OCI-LY3 (cell line): ENCODE measurements around the gene TACC2.

Source experiments
- H2AFZ ChIP-seq: fragments of 200-600, 300-600 bp; shearing (Covaris generic); 2 replicates; pipeline ENCODE4 v1.6.0; 2014; ENCODE audit warnings: antibody characterized with exemption, low read depth, low read length
- H3K27ac ChIP-seq: fragments of 200-600, 300-600 bp; sonication (generic); 2 replicates; pipeline ENCODE4 v1.5.1; 2014; ENCODE audit warnings: mild to moderate bottlenecking, low read length, moderate library complexity, mixed read lengths
- H3K27me3 ChIP-seq: fragments of 200-600, 300-600 bp; sonication (generic); 2 replicates; pipeline ENCODE4 v1.6.1; 2014; ENCODE audit warnings: low read depth, low read length, mixed read lengths
- H3K36me3 ChIP-seq: fragments of 200-600, 300-600 bp; sonication (generic); replicated peaks from 2 replicates; pipeline ENCODE3; 2014; ENCODE audit warnings: low read depth, low read length, mixed read lengths
- H3K4me1 ChIP-seq: fragments of 300-600, 200-600 bp; sonication (generic); 2 replicates; pipeline ENCODE4 v1.6.1; 2014; ENCODE audit warnings: low read length, mixed read lengths
- H3K4me2 ChIP-seq: fragments of 200-600, 300-600 bp; sonication (generic); 2 replicates; pipeline ENCODE4 v1.6.1; 2014; ENCODE audit warnings: low read length, mixed read lengths
- H3K4me3 ChIP-seq: fragments of 300-600, 200-600 bp; sonication (generic); 2 replicates; pipeline ENCODE4 v1.5.1; 2014; ENCODE audit warnings: antibody characterized with exemption, mild to moderate bottlenecking, low read length, moderate library complexity
- H3K79me2 ChIP-seq: fragments of 300-600, 200-600 bp; shearing (Covaris generic); 2 replicates; pipeline ENCODE4 v1.6.1; 2014; ENCODE audit warnings: mild to moderate bottlenecking, low read length, mixed read lengths
- H3K9ac ChIP-seq: fragments of 300-600, 200-600 bp; shearing (Covaris generic); 2 replicates; pipeline ENCODE4 v1.6.0; 2014; ENCODE audit warnings: mild to moderate bottlenecking, low read length, moderate library complexity
- H3K9me3 ChIP-seq: fragments of 200-600, 300-600 bp; shearing (Covaris generic); 2 replicates; pipeline ENCODE4 v1.6.1; 2014; ENCODE audit warnings: low read length, mixed read lengths; ENCODE audit not compliant: insufficient read depth
- H4K20me1 ChIP-seq: fragments of 200-600, 300-600 bp; sonication (generic); 2 replicates; pipeline ENCODE4 v1.6.1; 2016; ENCODE audit warnings: low read length, mixed read lengths; ENCODE audit not compliant: insufficient read depth
- EZH2phosphoT487 ChIP-seq: fragments of 200-600 bp; shearing (Covaris generic); IDR thresholded peaks from 2 replicates; pipeline ENCODE4 v1.6.1; 2018; ENCODE audit warnings: antibody characterized with exemption, mixed run types, low read depth
- TF ChIP-seq, protein P1 (sequence below): fragments of 200-600, 300-600 bp; sonication (generic); IDR thresholded peaks from 2 replicates; pipeline ENCODE4 v1.5.1; 2014; ENCODE audit warnings: antibody characterized with exemption, low read length, low read depth

The TACC2 gene, protein sequence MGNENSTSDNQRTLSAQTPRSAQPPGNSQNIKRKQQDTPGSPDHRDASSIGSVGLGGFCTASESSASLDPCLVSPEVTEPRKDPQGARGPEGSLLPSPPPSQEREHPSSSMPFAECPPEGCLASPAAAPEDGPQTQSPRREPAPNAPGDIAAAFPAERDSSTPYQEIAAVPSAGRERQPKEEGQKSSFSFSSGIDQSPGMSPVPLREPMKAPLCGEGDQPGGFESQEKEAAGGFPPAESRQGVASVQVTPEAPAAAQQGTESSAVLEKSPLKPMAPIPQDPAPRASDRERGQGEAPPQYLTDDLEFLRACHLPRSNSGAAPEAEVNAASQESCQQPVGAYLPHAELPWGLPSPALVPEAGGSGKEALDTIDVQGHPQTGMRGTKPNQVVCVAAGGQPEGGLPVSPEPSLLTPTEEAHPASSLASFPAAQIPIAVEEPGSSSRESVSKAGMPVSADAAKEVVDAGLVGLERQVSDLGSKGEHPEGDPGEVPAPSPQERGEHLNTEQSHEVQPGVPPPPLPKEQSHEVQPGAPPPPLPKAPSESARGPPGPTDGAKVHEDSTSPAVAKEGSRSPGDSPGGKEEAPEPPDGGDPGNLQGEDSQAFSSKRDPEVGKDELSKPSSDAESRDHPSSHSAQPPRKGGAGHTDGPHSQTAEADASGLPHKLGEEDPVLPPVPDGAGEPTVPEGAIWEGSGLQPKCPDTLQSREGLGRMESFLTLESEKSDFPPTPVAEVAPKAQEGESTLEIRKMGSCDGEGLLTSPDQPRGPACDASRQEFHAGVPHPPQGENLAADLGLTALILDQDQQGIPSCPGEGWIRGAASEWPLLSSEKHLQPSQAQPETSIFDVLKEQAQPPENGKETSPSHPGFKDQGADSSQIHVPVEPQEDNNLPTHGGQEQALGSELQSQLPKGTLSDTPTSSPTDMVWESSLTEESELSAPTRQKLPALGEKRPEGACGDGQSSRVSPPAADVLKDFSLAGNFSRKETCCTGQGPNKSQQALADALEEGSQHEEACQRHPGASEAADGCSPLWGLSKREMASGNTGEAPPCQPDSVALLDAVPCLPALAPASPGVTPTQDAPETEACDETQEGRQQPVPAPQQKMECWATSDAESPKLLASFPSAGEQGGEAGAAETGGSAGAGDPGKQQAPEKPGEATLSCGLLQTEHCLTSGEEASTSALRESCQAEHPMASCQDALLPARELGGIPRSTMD (N-terminal part only)

DNA sequence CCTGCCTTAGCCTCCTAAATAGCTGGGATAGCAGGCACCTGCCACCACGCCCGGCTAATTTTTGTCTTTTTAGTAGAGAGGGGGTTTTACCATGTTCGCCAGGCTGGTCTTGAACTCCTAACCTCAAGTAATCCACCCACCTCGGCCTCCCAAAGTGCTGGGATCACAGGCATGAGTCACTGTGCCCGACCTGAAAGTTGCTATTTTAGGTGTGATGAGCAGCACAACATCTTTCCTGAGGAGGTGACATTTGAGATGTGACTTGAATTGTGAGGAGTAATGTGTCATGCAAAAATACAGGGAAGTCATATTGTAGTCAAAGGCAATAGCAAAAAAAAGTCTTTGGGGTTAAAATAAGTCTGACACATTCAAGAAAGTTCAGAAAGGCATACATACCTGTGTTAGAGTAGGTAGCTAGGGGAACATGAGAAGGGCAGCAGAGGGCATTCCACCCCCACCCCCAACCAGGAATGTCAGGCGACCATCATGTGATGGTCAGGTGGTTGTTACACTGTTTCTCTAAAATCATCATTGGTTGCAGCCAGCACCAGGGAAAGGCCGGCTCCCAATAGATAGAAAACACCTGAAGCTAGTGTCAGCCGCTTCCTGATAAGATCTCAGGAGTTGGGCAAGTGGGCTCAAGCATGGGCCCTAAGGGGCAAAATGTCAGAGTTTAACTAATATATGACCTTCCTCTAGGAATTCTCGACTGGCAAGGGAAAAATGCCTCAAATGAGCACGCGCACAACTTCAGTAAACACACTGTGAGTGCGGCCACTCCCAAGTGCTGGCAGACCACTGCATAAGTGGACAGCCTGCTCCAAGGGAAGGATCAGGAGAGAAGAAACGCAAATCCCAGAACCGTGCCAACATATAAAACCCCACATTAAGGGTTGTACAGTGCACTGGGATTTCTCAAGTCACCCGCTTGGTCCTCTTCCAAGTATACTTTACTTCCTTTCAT, at the start of gene TACC2:
Gene TACC2 (plus strand): TSS at position 803 of the 964 bp plus-strand sequence. CDS start 32,819 bp downstream, outside the sequence.
- Histone ChIP-seq H3K4me3 (no peak within 1 kb of the TSS), H3K79me2 (no peaks in the 10 kb centered on the region), H3K27me3 (no peaks in the 10 kb centered on the region), H3K36me3 (no peaks in the 10 kb centered on the region), H3K27ac (no peak within 1 kb of the TSS), H3K4me1 (no peaks in the 10 kb centered on the region), H3K4me2 (no peak within 1 kb of the TSS), H2AFZ (no peak within 1 kb of the TSS), H3K9me3 (no peaks in the 10 kb centered on the region), H4K20me1 (no peaks in the 10 kb centered on the region), H3K9ac (no peak within 1 kb of the TSS)
- TF ChIP-seq, protein P1, sequence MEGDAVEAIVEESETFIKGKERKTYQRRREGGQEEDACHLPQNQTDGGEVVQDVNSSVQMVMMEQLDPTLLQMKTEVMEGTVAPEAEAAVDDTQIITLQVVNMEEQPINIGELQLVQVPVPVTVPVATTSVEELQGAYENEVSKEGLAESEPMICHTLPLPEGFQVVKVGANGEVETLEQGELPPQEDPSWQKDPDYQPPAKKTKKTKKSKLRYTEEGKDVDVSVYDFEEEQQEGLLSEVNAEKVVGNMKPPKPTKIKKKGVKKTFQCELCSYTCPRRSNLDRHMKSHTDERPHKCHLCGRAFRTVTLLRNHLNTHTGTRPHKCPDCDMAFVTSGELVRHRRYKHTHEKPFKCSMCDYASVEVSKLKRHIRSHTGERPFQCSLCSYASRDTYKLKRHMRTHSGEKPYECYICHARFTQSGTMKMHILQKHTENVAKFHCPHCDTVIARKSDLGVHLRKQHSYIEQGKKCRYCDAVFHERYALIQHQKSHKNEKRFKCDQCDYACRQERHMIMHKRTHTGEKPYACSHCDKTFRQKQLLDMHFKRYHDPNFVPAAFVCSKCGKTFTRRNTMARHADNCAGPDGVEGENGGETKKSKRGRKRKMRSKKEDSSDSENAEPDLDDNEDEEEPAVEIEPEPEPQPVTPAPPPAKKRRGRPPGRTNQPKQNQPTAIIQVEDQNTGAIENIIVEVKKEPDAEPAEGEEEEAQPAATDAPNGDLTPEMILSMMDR = no peak
- no peak for TF ChIP-seq EZH2phosphoT487

DNA sequence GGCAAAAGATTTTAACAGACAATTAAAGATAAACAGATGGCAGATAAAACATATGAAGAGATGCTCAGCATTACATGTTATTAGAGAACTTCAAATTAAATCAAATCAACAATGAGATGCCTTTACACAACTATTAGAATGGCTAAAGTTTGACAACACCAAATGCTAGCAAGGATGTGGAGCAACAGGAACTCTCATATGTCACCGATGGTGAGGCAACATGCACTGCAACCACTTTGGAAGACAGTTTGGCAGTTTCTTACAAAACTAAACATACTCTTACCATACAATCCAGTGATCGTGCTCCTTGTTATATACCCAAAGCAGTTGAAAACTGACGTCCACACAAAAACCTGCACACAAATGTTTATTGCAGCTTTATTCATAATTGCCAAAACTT, 47.4 kb upstream of the TACC2 start:
- H3K27me3 ChIP-seq = no peaks in the 10 kb centered on the region
- no peak overlapping the region for H3K9ac ChIP-seq
- no peaks in the 10 kb centered on the region for H3K79me2 ChIP-seq
- H3K36me3 ChIP-seq = no peaks in the 10 kb centered on the region
- no peaks in the 10 kb centered on the region for H3K4me1 ChIP-seq
- H2AFZ ChIP-seq = no peak overlapping the region
- H4K20me1 ChIP-seq = no peaks in the 10 kb centered on the region
- H3K27ac ChIP-seq = no peak overlapping the region
- H3K4me3 ChIP-seq = no peak overlapping the region
- no peak overlapping the region for H3K4me2 ChIP-seq
- H3K9me3 ChIP-seq = no peaks in the 10 kb centered on the region
- TF ChIP-seq EZH2phosphoT487 = no peak
- TF ChIP-seq, protein P1 = no peak

DNA sequence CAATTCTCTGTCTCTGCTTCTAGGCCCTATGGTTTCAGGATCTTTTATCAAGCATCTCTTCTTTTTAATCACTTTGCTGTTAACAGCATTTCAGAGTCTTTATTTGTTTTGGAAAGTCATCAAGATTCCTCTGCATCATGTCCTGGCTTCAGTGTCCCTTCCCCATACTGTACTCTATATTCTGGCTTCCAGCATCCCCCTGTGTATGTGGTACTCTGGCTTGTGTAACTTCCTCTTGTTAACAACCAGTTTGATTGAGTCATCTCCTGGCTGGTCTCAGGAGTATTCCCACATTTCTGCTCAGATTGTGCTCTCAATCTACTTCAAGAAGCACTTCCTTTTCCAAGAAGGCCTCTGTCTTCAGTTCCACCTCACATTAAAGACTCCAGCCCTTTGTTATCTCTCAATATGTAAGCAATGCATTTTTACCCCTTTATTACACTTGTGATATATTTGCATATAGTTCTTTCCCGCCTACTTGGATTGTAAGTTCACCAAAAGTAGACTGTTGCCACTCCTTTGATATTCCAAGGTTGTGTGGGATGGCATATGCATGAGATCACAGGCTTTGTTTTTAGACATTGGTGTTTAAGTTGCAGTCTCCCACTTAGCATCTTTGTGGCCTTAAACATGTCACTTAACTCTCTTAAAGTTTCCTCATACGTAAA, 46.1 kb upstream of the TACC2 start:
- no peak overlapping the region for H3K4me2 ChIP-seq
- no peaks in the 10 kb centered on the region for H3K79me2 ChIP-seq
- H3K9me3 ChIP-seq = no peaks in the 10 kb centered on the region
- no peak overlapping the region for H3K9ac ChIP-seq
- TF ChIP-seq, protein P1 = no peak
- TF ChIP-seq EZH2phosphoT487 = no peak
- H4K20me1 ChIP-seq = no peaks in the 10 kb centered on the region
- no peak overlapping the region for H3K27ac ChIP-seq
- no peak overlapping the region for H2AFZ ChIP-seq
- H3K27me3 ChIP-seq = no peaks in the 10 kb centered on the region
- H3K4me1 ChIP-seq = no peaks in the 10 kb centered on the region
- H3K4me3 ChIP-seq = no peak overlapping the region
- H3K36me3 ChIP-seq = no peaks in the 10 kb centered on the region
